Gastrocnemius medialis (tissue), 4 donors: Measurements from ENCODE around the gene FAM110A.

Experiments used
- CTCF ChIP-seq, 5 experiments: fragments of 450-650 bp in 3 of 5; fragments of 200-600 bp in 2 of 5; sonication (generic) in 2 of 5; IDR thresholded peaks in 4 of 5; conservative IDR thresholded peaks in 1 of 5; 1 replicate in 4 of 5; 2 replicates in 1 of 5; pipeline ENCODE4 v1.5.1; 2016 to 2019; ENCODE audit warnings: antibody characterized with exemption in 5 of 5, mild to moderate bottlenecking in 3 of 5, moderate library complexity in 3 of 5
- POLR2A ChIP-seq, 2 donors: fragments of 450-650 bp; IDR thresholded peaks; one replicate each; pipeline ENCODE4 v1.6.1; 2017; ENCODE audit warnings: antibody characterized with exemption in 2 of 2, mild to moderate bottlenecking in 2 of 2, moderate library complexity in 2 of 2

DNA sequence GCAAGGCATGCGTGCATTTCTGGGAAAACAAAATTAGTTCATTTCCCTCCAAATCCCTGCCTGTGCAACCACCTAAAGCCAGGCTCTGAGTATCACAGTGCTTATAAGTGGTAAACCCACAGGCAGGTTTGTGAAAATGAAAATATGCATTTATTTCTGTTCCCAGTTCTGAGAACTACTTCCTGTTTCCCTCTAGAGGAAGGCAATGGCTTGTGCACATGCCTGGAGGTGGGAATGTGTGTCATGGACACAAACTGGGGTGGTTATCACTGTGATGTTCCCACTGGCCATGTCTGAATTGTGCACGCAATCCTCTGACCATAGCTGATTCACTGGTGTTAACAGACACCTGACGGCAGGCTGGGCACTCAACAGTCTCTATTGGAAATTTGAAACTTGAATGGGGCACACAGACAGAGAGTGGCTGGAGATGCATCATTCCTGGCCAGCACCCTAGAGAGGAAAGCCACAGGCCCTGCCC lies 26.3 kb downstream of the FAM110A start:
- no peak for TF ChIP-seq CTCF (IDR thresholded peaks at IDR 0.05 in 4 of 5, conservative IDR thresholded peaks at IDR 0.05 in 1 of 5)
- TF ChIP-seq POLR2A (IDR thresholded peaks at IDR 0.05) = no peak
